GM12878 (cell line): ENCODE results near the gene METTL16.

Experiments
- EP300 ChIP-seq, 2 experiments: fragments of 150-350 bp in 1 of 2; IDR thresholded peaks; 2 replicates each; pipeline ENCODE4 v1.6.1; 2011 to 2012; ENCODE audit warnings: low read depth in 2 of 2, low read length in 2 of 2, borderline replicate concordance in 1 of 2, improper control_type of control experiment in 1 of 2, inconsistent platforms in 1 of 2; ENCODE audit not compliant: control insufficient read depth in 1 of 2
- MAX ChIP-seq: IDR thresholded peaks from 2 replicates; pipeline ENCODE4 v1.6.1; 2012; ENCODE audit warnings: low read depth, low read length, improper control_type of control experiment
- POLR2A ChIP-seq: IDR thresholded peaks from 2 replicates; pipeline ENCODE4 v1.6.1; 2011; ENCODE audit warnings: low read depth, mild to moderate bottlenecking, low read length
- RAD21 ChIP-seq: IDR thresholded peaks from 2 replicates; pipeline ENCODE4 v1.6.1; 2011; ENCODE audit warnings: mild to moderate bottlenecking, low read depth, low read length, moderate library complexity; ENCODE audit not compliant: insufficient read depth
- REST ChIP-seq: IDR thresholded peaks from 2 replicates; pipeline ENCODE4 v1.6.1; 2012; ENCODE audit warnings: mild to moderate bottlenecking, low read depth, low read length

- TF ChIP-seq POLR2A (no peak), RAD21 (no peak), REST (no peak), MAX (no peak), EP300 (IDR thresholded peaks at IDR 0.05; ENCODE audit: borderline replicate concordance in 1 of 2, control insufficient read depth in 1 of 2, low read depth in 2 of 2, low read length in 2 of 2) (no peak)
These were observed 120.0 kb downstream of the METTL16 start for GRCh38 chr17:2391597-2392251.
